HG03196 (cell line): Measurements from ENCODE around the gene TPT1.
"Not testable (repeated sequence)": the region's sequence is repeated elsewhere in the genome, so short reads cannot be mapped to it uniquely, and the experiment has no call there.

Experiments used
- ATAC-seq: cut with Tn5 transposase; IDR thresholded peaks from one replicate; pipeline ENCODE4 v1.9.1; 2021; ENCODE audit not compliant: unreplicated experiment

The TPT1 gene

GRCh38 chr13:45341034-45341798, at the start of gene TPT1:
Gene TPT1 (minus strand): TSS chr13:45341183. CDS start chr13:45341069, 114 bp downstream.
- peak; percentile 87 for ATAC-seq

GRCh38 chr13:45390348-45390747, 49.4 kb upstream of the TPT1 start:
- ATAC-seq: not testable (repeated sequence)

- ATAC-seq: no peak
Measured at GRCh38 chr13:45388664-45389063, 47.7 kb upstream of the TPT1 start.

- not testable (repeated sequence) for ATAC-seq
Measured at GRCh38 chr13:45386892-45387575, 46.1 kb upstream of the TPT1 start.

- no peak for ATAC-seq
Measured at GRCh38 chr13:45385907-45386553, 45.0 kb upstream of the TPT1 start.

GRCh38 chr13:45385320-45385719, 44.3 kb upstream of the TPT1 start:
- no peak for ATAC-seq

- ATAC-seq: no peak
Measured at GRCh38 chr13:45384474-45385174, 43.6 kb upstream of the TPT1 start.

- ATAC-seq: not testable (repeated sequence)
Measured at GRCh38 chr13:45382739-45383138, 41.8 kb upstream of the TPT1 start.

GRCh38 chr13:45381196-45381595, 40.2 kb upstream of the TPT1 start:
- ATAC-seq: no peak

- ATAC-seq: not testable (repeated sequence)
Measured at GRCh38 chr13:45380708-45381107, 39.7 kb upstream of the TPT1 start.

- not testable (repeated sequence) for ATAC-seq
Measured at GRCh38 chr13:45379516-45379915, 38.5 kb upstream of the TPT1 start.

- ATAC-seq: not testable (repeated sequence)
Measured at GRCh38 chr13:45378786-45379185, 37.8 kb upstream of the TPT1 start.

GRCh38 chr13:45377314-45377713, 36.3 kb upstream of the TPT1 start:
- not testable (repeated sequence) for ATAC-seq

- not testable (repeated sequence) for ATAC-seq
Measured at GRCh38 chr13:45376651-45377050, 35.7 kb upstream of the TPT1 start.

GRCh38 chr13:45374917-45375316, 33.9 kb upstream of the TPT1 start:
- ATAC-seq: no peak

- ATAC-seq: no peak
Measured at GRCh38 chr13:45373162-45373547, 32.2 kb upstream of the TPT1 start.

- no peak for ATAC-seq
Measured at GRCh38 chr13:45372189-45373161, 31.5 kb upstream of the TPT1 start.

GRCh38 chr13:45370922-45371406, 30.0 kb upstream of the TPT1 start:
- ATAC-seq: no peak

- no peak for ATAC-seq
Measured at GRCh38 chr13:45369116-45369515, 28.1 kb upstream of the TPT1 start.

GRCh38 chr13:45368571-45368970, 27.6 kb upstream of the TPT1 start:
- ATAC-seq: no peak
